Measurements from ENCODE around the gene RPP30.
"Not testable (repeated sequence)": the region's sequence is repeated elsewhere in the genome, so short reads cannot be mapped to it uniquely, and the experiment has no call there.

The RPP30 gene

GRCh38 chr10:90930971-90931871 is 59.4 kb downstream of the RPP30 start:
- Histone ChIP-seq H3K36me3 (ENCODE audit: control insufficient read depth in 1 of 2, insufficient read depth in 2 of 2, low read length in 2 of 2) (no peaks in the 10 kb centered on the region), H3K4me3 (ENCODE audit: low read depth in 1 of 2, low read length in 2 of 2) (no peak overlapping the region), H3K27ac (ENCODE audit: low read length) (no peak overlapping the region), H3K27me3 (ENCODE audit: low read depth, low read length) (no peaks in the 10 kb centered on the region), H3K4me1 (ENCODE audit: control insufficient read depth in 1 of 2, insufficient read depth in 2 of 2, low read length in 2 of 2) (peaks cover 0 to 7% of the 10 kb centered on the region in 2 donors), H3K9me3 (ENCODE audit: control insufficient read depth in 1 of 2, low read length in 2 of 2) (no peaks in the 10 kb centered on the region)

GRCh38 chr10:90935581-90936275 is 64.0 kb downstream of the RPP30 start:
- no peaks in the 10 kb centered on the region for H3K36me3 ChIP-seq (ENCODE audit: control insufficient read depth in 1 of 2, insufficient read depth in 2 of 2, low read length in 2 of 2)
- no peaks in the 10 kb centered on the region for H3K9me3 ChIP-seq (ENCODE audit: control insufficient read depth in 1 of 2, low read length in 2 of 2)
- no peak overlapping the region for H3K4me3 ChIP-seq (ENCODE audit: low read depth in 1 of 2, low read length in 2 of 2)
- no peaks in the 10 kb centered on the region for H3K27me3 ChIP-seq (ENCODE audit: low read depth, low read length)
- no peak overlapping the region for H3K27ac ChIP-seq (ENCODE audit: low read length)
- no peaks in the 10 kb centered on the region for H3K4me1 ChIP-seq (ENCODE audit: control insufficient read depth in 1 of 2, insufficient read depth in 2 of 2, low read length in 2 of 2)

GRCh38 chr10:90936276-90936659 is 64.5 kb downstream of the RPP30 start:
- Histone ChIP-seq H3K27ac (ENCODE audit: low read length) (no peak overlapping the region), H3K4me1 (ENCODE audit: control insufficient read depth in 1 of 2, insufficient read depth in 2 of 2, low read length in 2 of 2) (no peaks in the 10 kb centered on the region), H3K27me3 (ENCODE audit: low read depth, low read length) (no peaks in the 10 kb centered on the region), H3K4me3 (ENCODE audit: low read depth in 1 of 2, low read length in 2 of 2) (no peak overlapping the region), H3K9me3 (ENCODE audit: control insufficient read depth in 1 of 2, low read length in 2 of 2) (no peaks in the 10 kb centered on the region), H3K36me3 (ENCODE audit: control insufficient read depth in 1 of 2, insufficient read depth in 2 of 2, low read length in 2 of 2) (no peaks in the 10 kb centered on the region)

- H3K27me3 ChIP-seq (ENCODE audit: low read depth, low read length) = no peaks in the 10 kb centered on the region
- H3K4me3 ChIP-seq (ENCODE audit: low read depth in 1 of 2, low read length in 2 of 2) = no peak overlapping the region
- no peaks in the 10 kb centered on the region for H3K9me3 ChIP-seq (ENCODE audit: control insufficient read depth in 1 of 2, low read length in 2 of 2)
- no peaks in the 10 kb centered on the region for H3K36me3 ChIP-seq (ENCODE audit: control insufficient read depth in 1 of 2, insufficient read depth in 2 of 2, low read length in 2 of 2)
- H3K27ac ChIP-seq (ENCODE audit: low read length) = no peak overlapping the region
- H3K4me1 ChIP-seq (ENCODE audit: control insufficient read depth in 1 of 2, insufficient read depth in 2 of 2, low read length in 2 of 2) = no peaks in the 10 kb centered on the region
Observed at GRCh38 chr10:90937645-90938258, 66.0 kb downstream of the RPP30 start.

- H3K27ac ChIP-seq (ENCODE audit: low read length) = no peak overlapping the region
- no peaks in the 10 kb centered on the region for H3K9me3 ChIP-seq (ENCODE audit: control insufficient read depth in 1 of 2, low read length in 2 of 2)
- H3K36me3 ChIP-seq (ENCODE audit: control insufficient read depth in 1 of 2, insufficient read depth in 2 of 2, low read length in 2 of 2) = no peaks in the 10 kb centered on the region
- H3K4me1 ChIP-seq (ENCODE audit: control insufficient read depth in 1 of 2, insufficient read depth in 2 of 2, low read length in 2 of 2) = no peaks in the 10 kb centered on the region
- H3K4me3 ChIP-seq (ENCODE audit: low read depth in 1 of 2, low read length in 2 of 2) = no peak overlapping the region
- no peaks in the 10 kb centered on the region for H3K27me3 ChIP-seq (ENCODE audit: low read depth, low read length)
Observed at GRCh38 chr10:90939116-90939515, 67.3 kb downstream of the RPP30 start.

GRCh38 chr10:90939648-90940047 is 67.9 kb downstream of the RPP30 start:
- H3K27me3 ChIP-seq (ENCODE audit: low read depth, low read length) = no peaks in the 10 kb centered on the region
- H3K36me3 ChIP-seq (ENCODE audit: control insufficient read depth in 1 of 2, insufficient read depth in 2 of 2, low read length in 2 of 2) = no peaks in the 10 kb centered on the region
- no peaks in the 10 kb centered on the region for H3K9me3 ChIP-seq (ENCODE audit: control insufficient read depth in 1 of 2, low read length in 2 of 2)
- no peak overlapping the region for H3K4me3 ChIP-seq (ENCODE audit: low read depth in 1 of 2, low read length in 2 of 2)
- H3K4me1 ChIP-seq (ENCODE audit: control insufficient read depth in 1 of 2, insufficient read depth in 2 of 2, low read length in 2 of 2) = no peaks in the 10 kb centered on the region
- no peak overlapping the region for H3K27ac ChIP-seq (ENCODE audit: low read length)

GRCh38 chr10:90942980-90943379 is 71.2 kb downstream of the RPP30 start:
- not testable (repeated sequence) for H3K4me1 ChIP-seq (ENCODE audit: control insufficient read depth in 1 of 2, insufficient read depth in 2 of 2, low read length in 2 of 2); H3K27ac ChIP-seq (ENCODE audit: low read length); H3K27me3 ChIP-seq (ENCODE audit: low read depth, low read length); H3K9me3 ChIP-seq (ENCODE audit: control insufficient read depth in 1 of 2, low read length in 2 of 2); H3K4me3 ChIP-seq (ENCODE audit: low read depth in 1 of 2, low read length in 2 of 2); H3K36me3 ChIP-seq (ENCODE audit: control insufficient read depth in 1 of 2, insufficient read depth in 2 of 2, low read length in 2 of 2)

- no peaks in the 10 kb centered on the region for H3K9me3 ChIP-seq (ENCODE audit: control insufficient read depth in 1 of 2, low read length in 2 of 2)
- no peaks in the 10 kb centered on the region for H3K4me1 ChIP-seq (ENCODE audit: control insufficient read depth in 1 of 2, insufficient read depth in 2 of 2, low read length in 2 of 2)
- H3K4me3 ChIP-seq (ENCODE audit: low read depth in 1 of 2, low read length in 2 of 2) = no peak overlapping the region
- no peak overlapping the region for H3K27ac ChIP-seq (ENCODE audit: low read length)
- no peaks in the 10 kb centered on the region for H3K27me3 ChIP-seq (ENCODE audit: low read depth, low read length)
- no peaks in the 10 kb centered on the region for H3K36me3 ChIP-seq (ENCODE audit: control insufficient read depth in 1 of 2, insufficient read depth in 2 of 2, low read length in 2 of 2)
Observed at GRCh38 chr10:90944749-90945148, 73.0 kb downstream of the RPP30 start.

- Histone ChIP-seq H3K4me3 (ENCODE audit: low read depth in 1 of 2, low read length in 2 of 2) (no peak overlapping the region), H3K27ac (ENCODE audit: low read length) (no peak overlapping the region), H3K9me3 (ENCODE audit: control insufficient read depth in 1 of 2, low read length in 2 of 2) (no peaks in the 10 kb centered on the region), H3K27me3 (ENCODE audit: low read depth, low read length) (no peaks in the 10 kb centered on the region), H3K4me1 (ENCODE audit: control insufficient read depth in 1 of 2, insufficient read depth in 2 of 2, low read length in 2 of 2) (no peaks in the 10 kb centered on the region), H3K36me3 (ENCODE audit: control insufficient read depth in 1 of 2, insufficient read depth in 2 of 2, low read length in 2 of 2) (no peaks in the 10 kb centered on the region)
Observed at GRCh38 chr10:90945491-90946070, 73.8 kb downstream of the RPP30 start.

- Histone ChIP-seq H3K27me3 (ENCODE audit: low read depth, low read length) (no peaks in the 10 kb centered on the region), H3K4me3 (ENCODE audit: low read depth in 1 of 2, low read length in 2 of 2) (no peak overlapping the region), H3K4me1 (ENCODE audit: control insufficient read depth in 1 of 2, insufficient read depth in 2 of 2, low read length in 2 of 2) (no peaks in the 10 kb centered on the region), H3K27ac (ENCODE audit: low read length) (no peak overlapping the region), H3K9me3 (ENCODE audit: control insufficient read depth in 1 of 2, low read length in 2 of 2) (no peaks in the 10 kb centered on the region), H3K36me3 (ENCODE audit: control insufficient read depth in 1 of 2, insufficient read depth in 2 of 2, low read length in 2 of 2) (no peaks in the 10 kb centered on the region)
Observed at GRCh38 chr10:90947030-90947960, 75.5 kb downstream of the RPP30 start.
